Loucy (cell line): ENCODE data around the gene HPS3.

Source experiments
- H2AFZ ChIP-seq: fragments of 200-600 bp; sonication (generic); 2 replicates; pipeline ENCODE4 v1.6.0; 2016; ENCODE audit warnings: antibody characterized with exemption, mild to moderate bottlenecking, low read length, moderate library complexity
- H3F3A ChIP-seq: fragments of 200-600 bp; 2 replicates; pipeline ENCODE4 v1.6.0; 2016; ENCODE audit warnings: antibody characterized with exemption, low read depth, mild to moderate bottlenecking
- H3K27me3 ChIP-seq: fragments of 200-600 bp; sonication (generic); 2 replicates; pipeline ENCODE4 v1.6.1; 2014; ENCODE audit warnings: low read length, mild to moderate bottlenecking; ENCODE audit not compliant: insufficient read depth, poor library complexity, severe bottlenecking
- H3K36me3 ChIP-seq: fragments of 200-600 bp; sonication (generic); 2 replicates; pipeline ENCODE4 v1.6.1; 2016; ENCODE audit warnings: low read length; ENCODE audit not compliant: insufficient read depth
- H3K4me1 ChIP-seq: fragments of 200-600 bp; sonication (generic); 2 replicates; pipeline ENCODE4 v1.5.1; 2014; ENCODE audit warnings: low read length, mild to moderate bottlenecking; ENCODE audit not compliant: insufficient read depth, poor library complexity, severe bottlenecking
- H3K4me2 ChIP-seq: fragments of 200-600 bp; sonication (generic); 2 replicates; pipeline ENCODE4 v1.6.0; 2014; ENCODE audit warnings: antibody characterized with exemption, low read length, low read depth, mild to moderate bottlenecking; ENCODE audit not compliant: poor library complexity, severe bottlenecking
- H3K4me3 ChIP-seq: fragments of 200-600 bp; sonication (generic); 2 replicates; pipeline ENCODE4 v1.5.1; 2014; ENCODE audit warnings: low read length, mild to moderate bottlenecking, mixed read lengths; ENCODE audit not compliant: poor library complexity, severe bottlenecking
- H3K79me2 ChIP-seq: fragments of 200-600 bp; sonication (generic); 2 replicates; pipeline ENCODE4 v1.6.1; 2014; ENCODE audit warnings: low read length; ENCODE audit not compliant: insufficient read depth
- H3K9ac ChIP-seq: fragments of 200-600 bp; sonication (generic); 2 replicates; pipeline ENCODE4 v1.6.0; 2014; ENCODE audit warnings: mild to moderate bottlenecking, low read depth, low read length, moderate library complexity; ENCODE audit not compliant: poor library complexity, severe bottlenecking
- H3K9me2 ChIP-seq: fragments of 200-600 bp; sonication (generic); replicated peaks from 2 replicates; pipeline ENCODE4 v1.6.1; 2016; ENCODE audit warnings: low read depth, low read length, mixed read lengths
- H3K9me3 ChIP-seq: fragments of 200-600 bp; sonication (generic); 2 replicates; pipeline ENCODE4 v1.6.1; 2014; ENCODE audit warnings: mild to moderate bottlenecking, antibody characterized with exemption, low read length, low read depth; ENCODE audit not compliant: insufficient read depth
- H4K20me1 ChIP-seq: fragments of 200-600 bp; sonication (generic); 2 replicates; pipeline ENCODE4 v1.6.0; 2014; ENCODE audit warnings: antibody characterized with exemption, low read length, mild to moderate bottlenecking; ENCODE audit not compliant: insufficient read depth, poor library complexity, severe bottlenecking
- EZH2phosphoT487 ChIP-seq: fragments of 200-600 bp; IDR thresholded peaks from 2 replicates; pipeline ENCODE4 v1.6.1; 2018; ENCODE audit warnings: antibody characterized with exemption, mild to moderate bottlenecking, moderate library complexity, borderline replicate concordance
- TF ChIP-seq, protein P1 (sequence below): fragments of 200-600 bp; sonication (generic); conservative IDR thresholded peaks from 2 replicates; pipeline ENCODE4 v1.5.1; 2014; ENCODE audit warnings: mild to moderate bottlenecking, antibody characterized with exemption, low read length

The HPS3 gene, protein sequence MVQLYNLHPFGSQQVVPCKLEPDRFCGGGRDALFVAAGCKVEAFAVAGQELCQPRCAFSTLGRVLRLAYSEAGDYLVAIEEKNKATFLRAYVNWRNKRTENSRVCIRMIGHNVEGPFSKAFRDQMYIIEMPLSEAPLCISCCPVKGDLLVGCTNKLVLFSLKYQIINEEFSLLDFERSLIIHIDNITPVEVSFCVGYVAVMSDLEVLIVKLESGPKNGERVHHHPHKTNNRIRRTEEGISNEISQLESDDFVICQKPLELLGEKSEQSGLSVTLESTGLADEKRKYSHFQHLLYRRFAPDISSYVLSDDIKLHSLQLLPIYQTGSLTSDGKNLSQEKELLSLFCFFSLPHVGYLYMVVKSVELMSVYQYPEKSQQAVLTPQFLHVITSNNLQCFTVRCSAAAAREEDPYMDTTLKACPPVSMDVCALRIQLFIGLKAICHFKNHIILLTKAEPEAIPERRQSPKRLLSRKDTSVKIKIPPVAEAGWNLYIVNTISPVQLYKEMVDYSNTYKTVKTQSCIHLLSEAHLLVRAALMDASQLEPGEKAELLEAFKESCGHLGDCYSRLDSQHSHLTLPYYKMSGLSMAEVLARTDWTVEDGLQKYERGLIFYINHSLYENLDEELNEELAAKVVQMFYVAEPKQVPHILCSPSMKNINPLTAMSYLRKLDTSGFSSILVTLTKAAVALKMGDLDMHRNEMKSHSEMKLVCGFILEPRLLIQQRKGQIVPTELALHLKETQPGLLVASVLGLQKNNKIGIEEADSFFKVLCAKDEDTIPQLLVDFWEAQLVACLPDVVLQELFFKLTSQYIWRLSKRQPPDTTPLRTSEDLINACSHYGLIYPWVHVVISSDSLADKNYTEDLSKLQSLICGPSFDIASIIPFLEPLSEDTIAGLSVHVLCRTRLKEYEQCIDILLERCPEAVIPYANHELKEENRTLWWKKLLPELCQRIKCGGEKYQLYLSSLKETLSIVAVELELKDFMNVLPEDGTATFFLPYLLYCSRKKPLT

DNA sequence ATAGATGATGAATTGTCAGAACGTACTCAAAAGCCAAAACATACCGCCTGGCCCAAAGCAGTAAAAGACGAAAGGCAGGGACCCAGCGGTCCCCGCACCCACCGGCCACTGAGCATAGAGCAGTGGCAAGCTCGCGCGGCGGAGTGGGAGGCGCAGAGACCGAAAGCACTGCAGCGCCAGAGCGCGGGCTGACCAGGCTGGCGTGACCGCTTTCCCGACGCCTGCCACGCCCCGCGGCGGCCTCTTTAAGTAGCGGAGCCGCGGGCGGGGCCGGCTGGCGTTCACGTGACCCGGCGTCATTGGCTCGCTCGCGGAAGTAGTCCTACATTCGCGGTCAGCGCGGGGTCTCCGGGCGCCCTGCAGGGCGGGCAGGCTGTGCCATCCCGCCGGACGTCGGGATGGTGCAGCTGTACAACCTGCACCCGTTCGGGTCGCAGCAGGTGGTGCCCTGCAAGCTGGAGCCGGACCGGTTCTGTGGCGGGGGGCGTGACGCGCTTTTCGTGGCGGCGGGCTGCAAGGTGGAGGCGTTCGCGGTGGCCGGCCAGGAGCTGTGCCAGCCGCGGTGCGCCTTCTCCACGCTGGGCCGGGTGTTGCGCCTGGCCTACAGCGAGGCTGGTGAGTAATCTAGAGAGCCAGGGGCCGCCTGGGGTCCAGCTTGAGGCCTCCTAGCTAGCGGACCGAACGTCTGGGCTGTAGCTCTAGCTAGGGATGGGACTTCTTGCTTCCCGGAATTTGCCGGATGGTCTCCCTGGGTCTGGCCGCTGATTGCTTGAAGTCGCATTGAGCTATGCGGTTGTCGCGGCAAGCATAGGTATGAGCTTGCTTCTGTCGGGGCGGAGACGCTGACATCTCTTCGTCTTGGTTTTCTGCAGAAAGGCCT, at the start of gene HPS3:
Gene HPS3 (plus strand): TSS at position 313 of the 880 bp plus-strand sequence. CDS start 86 bp downstream, at position 399.
- Histone ChIP-seq H2AFZ (peak within 1 kb of the TSS; percentile 86), H3K9me2 (no peaks in the 10 kb centered on the region), H3F3A (no peaks in the 10 kb centered on the region), H3K9me3 (no peaks in the 10 kb centered on the region), H3K4me2 (peak within 1 kb of the TSS; percentile 93), H3K36me3 (no peaks in the 10 kb centered on the region), H3K79me2 (peaks cover 50% of the 10 kb centered on the region), H4K20me1 (peaks cover 43% of the 10 kb centered on the region), H3K9ac (peak within 1 kb of the TSS; percentile 91), H3K4me3 (peak within 1 kb of the TSS; percentile 97), H3K4me1 (peaks cover 43% of the 10 kb centered on the region), H3K27me3 (no peaks in the 10 kb centered on the region)
- TF ChIP-seq, protein P1, sequence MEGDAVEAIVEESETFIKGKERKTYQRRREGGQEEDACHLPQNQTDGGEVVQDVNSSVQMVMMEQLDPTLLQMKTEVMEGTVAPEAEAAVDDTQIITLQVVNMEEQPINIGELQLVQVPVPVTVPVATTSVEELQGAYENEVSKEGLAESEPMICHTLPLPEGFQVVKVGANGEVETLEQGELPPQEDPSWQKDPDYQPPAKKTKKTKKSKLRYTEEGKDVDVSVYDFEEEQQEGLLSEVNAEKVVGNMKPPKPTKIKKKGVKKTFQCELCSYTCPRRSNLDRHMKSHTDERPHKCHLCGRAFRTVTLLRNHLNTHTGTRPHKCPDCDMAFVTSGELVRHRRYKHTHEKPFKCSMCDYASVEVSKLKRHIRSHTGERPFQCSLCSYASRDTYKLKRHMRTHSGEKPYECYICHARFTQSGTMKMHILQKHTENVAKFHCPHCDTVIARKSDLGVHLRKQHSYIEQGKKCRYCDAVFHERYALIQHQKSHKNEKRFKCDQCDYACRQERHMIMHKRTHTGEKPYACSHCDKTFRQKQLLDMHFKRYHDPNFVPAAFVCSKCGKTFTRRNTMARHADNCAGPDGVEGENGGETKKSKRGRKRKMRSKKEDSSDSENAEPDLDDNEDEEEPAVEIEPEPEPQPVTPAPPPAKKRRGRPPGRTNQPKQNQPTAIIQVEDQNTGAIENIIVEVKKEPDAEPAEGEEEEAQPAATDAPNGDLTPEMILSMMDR = no peak
- TF ChIP-seq EZH2phosphoT487 = no peak

DNA sequence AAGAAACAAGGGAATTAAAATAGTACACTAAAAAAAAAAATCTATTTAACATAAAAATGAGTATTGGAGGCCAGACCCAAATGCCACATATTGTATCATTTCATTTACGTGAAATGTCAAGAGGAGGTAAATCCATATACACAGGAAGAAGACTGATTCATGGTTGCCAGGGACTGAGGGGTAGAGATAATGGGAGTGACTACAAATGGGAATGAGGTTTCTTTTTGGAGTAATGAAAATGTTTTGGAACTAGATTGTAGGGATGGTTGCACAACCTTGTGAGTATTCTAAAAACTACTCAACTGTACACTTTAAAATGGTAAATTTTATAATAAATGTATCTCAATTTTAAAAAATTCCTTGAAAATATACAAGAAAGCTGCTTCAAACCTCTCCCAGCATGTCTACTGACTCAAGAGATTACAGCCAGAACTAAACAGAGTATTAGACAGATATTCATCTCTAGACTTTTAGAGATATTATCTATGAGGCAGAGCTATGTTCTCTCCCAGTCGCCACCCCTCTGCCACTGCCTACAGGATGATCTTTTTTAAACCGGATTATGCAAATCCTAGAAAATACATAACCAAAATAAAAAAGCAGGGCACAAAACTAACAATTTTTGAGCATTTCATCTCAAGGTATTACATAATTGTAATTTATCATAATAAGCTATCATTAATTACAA, 49.3 kb upstream of the HPS3 start:
- Histone ChIP-seq H4K20me1 (peaks cover 93% of the 10 kb centered on the region), H3K4me1 (peaks cover 54% of the 10 kb centered on the region), H2AFZ (no peak overlapping the region), H3F3A (no peaks in the 10 kb centered on the region), H3K36me3 (peaks cover 14% of the 10 kb centered on the region; the same call in 1 of the 2 replicates), H3K4me2 (peak overlapping the region; percentile 88), H3K27me3 (no peaks in the 10 kb centered on the region), H3K4me3 (peak overlapping the region; percentile 96), H3K9me2 (no peaks in the 10 kb centered on the region), H3K9ac (no peak overlapping the region), H3K9me3 (no peaks in the 10 kb centered on the region), H3K79me2 (peaks cover 96% of the 10 kb centered on the region)
- TF ChIP-seq EZH2phosphoT487 = no peak
- TF ChIP-seq, protein P1 = no peak
